MM.1S (cell line): Measurements from ENCODE around the gene PLA2G3.

Experiments used
- DNase-seq: peaks from one replicate; pipeline ENCODE4 v3.0.0-alpha.2; 2015
- H2AFZ ChIP-seq: fragments of 300-600 bp; sonication (generic); 2 replicates; pipeline ENCODE4 v1.6.0; 2016; ENCODE audit warnings: antibody characterized with exemption, low read length
- H3F3A ChIP-seq: fragments of 300-600 bp; sonication (generic); 2 replicates; pipeline ENCODE4 v1.6.1; 2016; ENCODE audit warnings: mild to moderate bottlenecking, antibody characterized with exemption, low read length, moderate library complexity, mixed read lengths; ENCODE audit not compliant: insufficient read depth
- H3K27ac ChIP-seq: fragments of 300-600 bp; sonication (generic); 2 replicates; pipeline ENCODE4 v1.5.1; 2016; ENCODE audit warnings: mild to moderate bottlenecking, low read length
- H3K27me3 ChIP-seq: fragments of 300-600 bp; sonication (generic); replicated peaks from 2 replicates; pipeline ENCODE4 v1.6.0; 2016; ENCODE audit warnings: low read length; ENCODE audit not compliant: insufficient read depth
- H3K36me3 ChIP-seq: fragments of 300-600 bp; sonication (generic); replicated peaks from 2 replicates; pipeline ENCODE4 v1.6.1; 2016; ENCODE audit warnings: mild to moderate bottlenecking, low read length, mixed read lengths; ENCODE audit not compliant: insufficient read depth
- H3K4me1 ChIP-seq: fragments of 300-600 bp; sonication (generic); 2 replicates; pipeline ENCODE4 v1.6.1; 2016; ENCODE audit warnings: low read length, mixed read lengths
- H3K4me2 ChIP-seq: fragments of 300-600 bp; sonication (generic); 2 replicates; pipeline ENCODE4 v1.6.0; 2016; ENCODE audit warnings: low read depth, low read length
- H3K4me3 ChIP-seq: fragments of 300-600 bp; sonication (generic); 2 replicates; pipeline ENCODE4 v1.5.1; 2016; ENCODE audit warnings: low read length, mixed read lengths
- H3K79me2 ChIP-seq: fragments of 300-600 bp; sonication (generic); 2 replicates; pipeline ENCODE4 v1.6.1; 2016; ENCODE audit warnings: mixed run types, low read length, mixed read lengths
- H3K9ac ChIP-seq: fragments of 300-600 bp; sonication (generic); 2 replicates; pipeline ENCODE4 v1.6.1; 2016; ENCODE audit warnings: low read length, mixed read lengths
- H3K9me2 ChIP-seq: fragments of 300-600 bp; sonication (generic); replicated peaks from 2 replicates; pipeline ENCODE4 v1.6.1; 2016; ENCODE audit warnings: mild to moderate bottlenecking, low read length, mixed read lengths; ENCODE audit not compliant: insufficient read depth
- H3K9me3 ChIP-seq: fragments of 300-600 bp; sonication (generic); replicated peaks from 2 replicates; pipeline ENCODE4 v1.6.1; 2016; ENCODE audit warnings: mild to moderate bottlenecking, low read length, mixed read lengths; ENCODE audit not compliant: insufficient read depth
- H4K20me1 ChIP-seq: fragments of 300-600 bp; sonication (generic); 2 replicates; pipeline ENCODE4 v1.6.1; 2016; ENCODE audit warnings: mild to moderate bottlenecking, low read length, moderate library complexity, mixed read lengths; ENCODE audit not compliant: insufficient read depth
- CTCF ChIP-seq: fragments of 300-600 bp; sonication (generic); IDR thresholded peaks from 2 replicates; pipeline ENCODE4 v1.5.1; 2016; ENCODE audit warnings: antibody characterized with exemption, low read length, mixed read lengths
- EZH2 ChIP-seq: fragments of 300-600 bp; sonication (generic); optimal IDR thresholded peaks from 2 replicates; pipeline ENCODE3; 2017; ENCODE audit warnings: low read depth, mild to moderate bottlenecking, antibody characterized with exemption, low read length, mixed read lengths
- EZH2phosphoT487 ChIP-seq: fragments of 300-600 bp; sonication (generic); IDR thresholded peaks from 2 replicates; pipeline ENCODE4 v1.6.1; 2018; ENCODE audit warnings: antibody characterized with exemption, low read length

PLA2G3 gene

GRCh38 chr22:31138126-31138525 is 2.2 kb downstream of the PLA2G3 start:
- Histone ChIP-seq H3K36me3 (no peaks in the 10 kb centered on the region), H3K4me3 (no peak overlapping the region), H3K27ac (no peak overlapping the region), H3K9ac (no peak overlapping the region), H2AFZ (no peak overlapping the region), H3K27me3 (peaks cover 6% of the 10 kb centered on the region; the same call in 1 of the 2 replicates), H3K9me2 (no peaks in the 10 kb centered on the region), H3K4me2 (no peak overlapping the region), H3K9me3 (no peaks in the 10 kb centered on the region), H4K20me1 (no peaks in the 10 kb centered on the region), H3F3A (no peaks in the 10 kb centered on the region), H3K79me2 (no peaks in the 10 kb centered on the region), H3K4me1 (no peaks in the 10 kb centered on the region)
- TF ChIP-seq EZH2 = no peak
- no peak for TF ChIP-seq EZH2phosphoT487
- TF ChIP-seq CTCF = no peak
- no peak for DNase-seq

- Histone ChIP-seq H3K4me1 (no peaks in the 10 kb centered on the region), H3K4me2 (no peak overlapping the region), H3K9me2 (no peaks in the 10 kb centered on the region), H3K27me3 (peaks cover 5% of the 10 kb centered on the region; the same call in 1 of the 2 replicates), H3K4me3 (no peak overlapping the region), H3K9ac (no peak overlapping the region), H4K20me1 (no peaks in the 10 kb centered on the region), H3K79me2 (no peaks in the 10 kb centered on the region), H3K27ac (no peak overlapping the region), H3K36me3 (no peaks in the 10 kb centered on the region), H3F3A (no peaks in the 10 kb centered on the region), H2AFZ (no peak overlapping the region), H3K9me3 (no peaks in the 10 kb centered on the region)
- no peak for DNase-seq
- no peak for TF ChIP-seq CTCF
- no peak for TF ChIP-seq EZH2
- no peak for TF ChIP-seq EZH2phosphoT487
These were observed 2.6 kb downstream of the PLA2G3 start for GRCh38 chr22:31137721-31138120.

GRCh38 chr22:31136711-31137110 is 3.6 kb downstream of the PLA2G3 start:
- no peaks in the 10 kb centered on the region for H3K9me3 ChIP-seq
- H3K27me3 ChIP-seq = peaks cover 5% of the 10 kb centered on the region; the same call in 1 of the 2 replicates
- no peak overlapping the region for H2AFZ ChIP-seq
- no peaks in the 10 kb centered on the region for H4K20me1 ChIP-seq
- DNase-seq = no peak
- H3K36me3 ChIP-seq = no peaks in the 10 kb centered on the region
- H3F3A ChIP-seq = no peaks in the 10 kb centered on the region
- no peak overlapping the region for H3K9ac ChIP-seq
- H3K4me2 ChIP-seq = no peak overlapping the region
- H3K27ac ChIP-seq = no peak overlapping the region
- no peaks in the 10 kb centered on the region for H3K79me2 ChIP-seq
- no peaks in the 10 kb centered on the region for H3K9me2 ChIP-seq
- no peak overlapping the region for H3K4me3 ChIP-seq
- TF ChIP-seq EZH2phosphoT487 = no peak
- no peak for TF ChIP-seq EZH2
- no peak for TF ChIP-seq CTCF
- no peaks in the 10 kb centered on the region for H3K4me1 ChIP-seq
